K562 (cell line): ENCODE results near the gene AMELY. TPM values are rescaled to one million over a fixed set of nuclear protein-coding genes. Genes with fewer than 3 reads are reported as not detected.

ENCODE experiments used
- ATAC-seq: fragments of 200-7000 bp; cut with Tn5 transposase; 3 replicates; pipeline ENCODE4 v1.9.1; 2020; ENCODE audit warnings: moderate library complexity
- BruUV-seq: library from RNA; stranded (reverse); fragments of 400-500 nt; replicated peaks from 2 replicates; lab custom pipeline; 2021; lab: Mats Ljungman, UMichigan
- CTCF ChIA-PET: fragments of 300-600 bp; formaldehyde crosslinking; extraction: SDS; loops from one replicate; lab custom pipeline; 2021; ENCODE audit warnings: low intra/inter-chr PET ratio; lab: Yijun Ruan, JAX
- POLR2A ChIA-PET: fragments of 300-600, 350-650 bp; sonication (Branson Sonifier 250); formaldehyde crosslinking; extraction: SDS; loops from one replicate; lab custom pipeline; 2021; ENCODE audit warnings: antibody characterized with exemption, inconsistent platforms; lab: Yijun Ruan, JAX
- DNase-seq, 4 experiments: peaks; one replicate each; pipeline versions ENCODE4 v3.0.0 to v3.0.0-alpha.2; 2011 to 2018; ENCODE audit warnings: low spot score in 3 of 4, mixed read lengths in 3 of 4; ENCODE audit errors: extremely low read depth in 1 of 4
- FAIRE-seq: peaks from 2 replicates; lab custom pipeline; 2011; peaks lifted over from hg19 to GRCh38; lab: Jason Lieb, UNC
- H2AFZ ChIP-seq: 2 replicates; pipeline ENCODE4 v1.6.0; 2011; ENCODE audit warnings: low read depth, low read length, control low read depth, inconsistent platforms
- H3K27ac ChIP-seq: fragments of 200-600 bp; 3 replicates; pipeline ENCODE4 v1.8.0; 2011; ENCODE audit warnings: low read depth, mild to moderate bottlenecking, control low read depth, inconsistent platforms, low read length, moderate library complexity, mixed read lengths; ENCODE audit errors: extremely low read depth
- H3K27me3 ChIP-seq, 2 experiments: fragments of 300-600 bp in 1 of 2; 2 replicates in 1 of 2; 3 replicates in 1 of 2; pipeline versions ENCODE4 v1.6.0 to v1.8.0; 2011; ENCODE audit warnings: inconsistent platforms in 2 of 2, low read length in 2 of 2, mild to moderate bottlenecking in 1 of 2, mixed read lengths in 1 of 2, moderate library complexity in 1 of 2; ENCODE audit not compliant: control insufficient read depth in 2 of 2, insufficient read depth in 2 of 2
- H3K36me3 ChIP-seq: fragments of 300-600 bp; 3 replicates; pipeline ENCODE4 v1.8.0; 2011; ENCODE audit warnings: mild to moderate bottlenecking, low read length, inconsistent platforms; ENCODE audit not compliant: control insufficient read depth, insufficient read depth
- H3K4me1 ChIP-seq, 2 experiments: fragments of 200-600 bp in 1 of 2; replicated peaks in 1 of 2; 2 replicates in 1 of 2; 3 replicates in 1 of 2; pipeline versions ENCODE4 v1.5.1 to v1.8.0; 2011; ENCODE audit warnings: inconsistent platforms in 2 of 2, low read length in 2 of 2, mild to moderate bottlenecking in 1 of 2, mixed read lengths in 1 of 2, moderate library complexity in 1 of 2; ENCODE audit not compliant: control insufficient read depth in 2 of 2, insufficient read depth in 2 of 2
- H3K4me2 ChIP-seq: 2 replicates; pipeline ENCODE4 v1.6.1; 2011; ENCODE audit warnings: low read length, control low read depth, inconsistent platforms, mixed read lengths; ENCODE audit not compliant: insufficient read depth
- H3K4me3 ChIP-seq: fragments of 200-600 bp; sonication (generic), shearing (Covaris generic); 2 replicates; pipeline ENCODE4 v1.5.1; 2016; ENCODE audit warnings: control low read depth, inconsistent platforms
- H3K79me2 ChIP-seq: fragments of 200-600 bp; 3 replicates; pipeline ENCODE4 v1.8.0; 2011; ENCODE audit warnings: low read length, inconsistent platforms; ENCODE audit not compliant: control insufficient read depth, insufficient read depth
- H3K9ac ChIP-seq, 2 experiments: 2 replicates each; pipeline versions ENCODE4 v1.6.0 to v1.6.1; 2011; ENCODE audit warnings: low read depth in 2 of 2, low read length in 2 of 2, control low read depth in 1 of 2, inconsistent platforms in 1 of 2, mild to moderate bottlenecking in 1 of 2, mixed read lengths in 1 of 2; ENCODE audit not compliant: insufficient read depth in 1 of 2
- H3K9me1 ChIP-seq: one replicate; pipeline ENCODE4 v1.6.0; 2011; ENCODE audit warnings: inconsistent platforms, mild to moderate bottlenecking, low read length, moderate library complexity; ENCODE audit not compliant: control insufficient read depth, insufficient read depth
- H3K9me3 ChIP-seq: replicated peaks from 2 replicates; pipeline ENCODE4 v1.5.1; 2011; ENCODE audit warnings: low read depth, low read length, inconsistent platforms; ENCODE audit not compliant: control insufficient read depth, insufficient read depth
- H4K20me1 ChIP-seq: replicated peaks from 2 replicates; pipeline ENCODE4 v1.6.1; 2011; ENCODE audit warnings: low read length, inconsistent platforms, mixed read lengths; ENCODE audit not compliant: control insufficient read depth, insufficient read depth
- ATF1 ChIP-seq, 2 experiments: fragments of 450-650 bp in 1 of 2; IDR thresholded peaks; 2 replicates each; pipeline ENCODE4 v1.6.1; 2016; ENCODE audit warnings: missing compliant biosample characterization in 1 of 2, missing genetic modification characterization in 1 of 2
- CCAR2 ChIP-seq: fragments of 200-400 bp; formaldehyde crosslinking; IDR thresholded peaks from 2 replicates; pipeline ENCODE4 v1.6.1; 2017; ENCODE audit warnings: mild to moderate bottlenecking, low read depth, low read length
- E2F8 ChIP-seq: fragments of 450-650 bp; IDR thresholded peaks from 2 replicates; pipeline ENCODE4 v1.7.1; 2018; ENCODE audit warnings: mild to moderate bottlenecking, low read depth; ENCODE audit not compliant: partially characterized antibody
- ELF2 ChIP-seq: fragments of 250-450 bp; sonication (Bioruptor Pico); IDR thresholded peaks from 2 replicates; pipeline ENCODE4 v1.5.0; 2021; ENCODE audit warnings: mild to moderate bottlenecking
- GATAD2B ChIP-seq: fragments of 450-650 bp; IDR thresholded peaks from 2 replicates; pipeline ENCODE4 v1.6.1; 2017; ENCODE audit warnings: mild to moderate bottlenecking, borderline replicate concordance
- HDAC6 ChIP-seq: IDR thresholded peaks from 2 replicates; pipeline ENCODE4 v1.6.1; 2012; ENCODE audit warnings: low read depth, mild to moderate bottlenecking, control low read depth, inconsistent platforms, low read length, moderate library complexity
- KLF1 ChIP-seq: fragments of 450-650 bp; IDR thresholded peaks from 2 replicates; pipeline ENCODE4 v1.6.1; 2016; ENCODE audit warnings: missing genetic modification characterization, missing compliant biosample characterization
- LEF1 ChIP-seq: fragments of 450-650 bp; IDR thresholded peaks from 2 replicates; pipeline ENCODE4 v1.6.1; 2016; ENCODE audit warnings: mild to moderate bottlenecking
- MEF2D ChIP-seq: conservative IDR thresholded peaks from 2 replicates; pipeline ENCODE4 v1.6.1; 2016; ENCODE audit warnings: low read depth, missing genetic modification characterization, missing compliant biosample characterization
- SMARCA5 ChIP-seq: fragments of 450-650 bp; IDR thresholded peaks from 2 replicates; pipeline ENCODE4 v1.6.1; 2016
- SOX6 ChIP-seq: fragments of 450-650 bp; IDR thresholded peaks from 2 replicates; pipeline ENCODE4 v1.6.1; 2014; ENCODE audit warnings: mild to moderate bottlenecking
- SP2 ChIP-seq: IDR thresholded peaks from 2 replicates; pipeline ENCODE4 v1.6.1; 2011; ENCODE audit warnings: mild to moderate bottlenecking, low read depth, low read length, moderate library complexity; ENCODE audit not compliant: poor library complexity, severe bottlenecking; ENCODE audit errors: extremely low read depth
- TSHZ1 ChIP-seq: fragments of 250-450 bp; sonication (Bioruptor Pico); IDR thresholded peaks from 2 replicates; pipeline ENCODE4 v1.4.0; 2020; ENCODE audit warnings: mild to moderate bottlenecking, moderate library complexity
- ZNF121 ChIP-seq: sonication (generic); formaldehyde crosslinking; conservative IDR thresholded peaks from 2 replicates; pipeline ENCODE4 v1.8.0; 2022; ENCODE audit warnings: missing genetic modification reagents
- ZNF133 ChIP-seq: fragments of 250-450 bp; sonication (Bioruptor Pico); IDR thresholded peaks from 2 replicates; pipeline ENCODE4 v1.4.0; 2020; ENCODE audit warnings: mild to moderate bottlenecking
- ZNF239 ChIP-seq: fragments of 250-450 bp; sonication (Bioruptor Pico); IDR thresholded peaks from 2 replicates; pipeline ENCODE4 v1.4.0; 2020; ENCODE audit warnings: mild to moderate bottlenecking
- ZNF445 ChIP-seq: fragments of 250-450 bp; sonication (Bioruptor Pico); IDR thresholded peaks from 2 replicates; pipeline ENCODE4 v1.4.0; 2020; ENCODE audit warnings: low read depth, mild to moderate bottlenecking, moderate library complexity
- WGBS: fragments of 100-300 bp; shearing (Covaris generic); methylation state at CpG from one replicate; pipeline ENCODE4 v1.1.6; 2016; ENCODE audit warnings: low coverage, mixed read lengths; ENCODE audit not compliant: insufficient coverage; ENCODE audit errors: missing lambda C conversion rate; 5-methylcytosine and 5-hydroxymethylcytosine counted together
- in situ Hi-C: fragments of 300-500 bp; cut with MboI; formaldehyde crosslinking; loops from 4 replicates; pipeline ENCODE4 v1.15.0; 2018; ENCODE audit warnings: inconsistent platforms, mixed read lengths
- intact Hi-C: fragments of 100-400 bp; cut with micrococcal nuclease; formaldehyde crosslinking; loops from 2 replicates; pipeline ENCODE4 v1.14.2; 2022
- polyA plus RNA-seq, 8 experiments: library from polyadenylated mRNA; depleted of rRNA in 4 of 8; stranded (reverse) in 5 of 8; unstranded in 3 of 8; fragments of >200 nt; fragmentation: Nextera tagmentation in 2 of 8; fragmentation: Illumina TruSeq in 1 of 8; extraction: Ambion mirVana in 2 of 8; extraction: Trizol in 1 of 8; gene quantifications; 2 replicates each; pipeline versions ENCODE4 v1.2.1 to v1.2.3, GENCODE V29; 2011 to 2014; ENCODE audit warnings: inconsistent platforms in 1 of 8, missing spikeins in 1 of 8
- total RNA-seq, 7 experiments: library from RNA; depleted of rRNA in 6 of 7; stranded (reverse); fragments of >200 nt in 6 of 7; fragmentation: Illumina TruSeq in 2 of 7; extraction: Trizol in 2 of 7; gene quantifications; 2 replicates each; pipeline versions ENCODE4 v1.2.1 to v1.2.3, GENCODE V29; 2011 to 2021; ENCODE audit warnings: low replicate concordance in 1 of 7
- TF ChIP-seq, protein P1 (sequence below): fragments of 200-800 bp; sonication (Bioruptor generic); IDR thresholded peaks from 2 replicates; pipeline ENCODE4 v1.6.1; 2017; ENCODE audit warnings: missing genetic modification characterization, missing compliant biosample characterization

AMELY gene
- total and polyA plus RNA-seq, 9 of the 15 experiments (the other 6 are each of a cell fraction or from before 2014, with no cell fraction given): not detected

DNA sequence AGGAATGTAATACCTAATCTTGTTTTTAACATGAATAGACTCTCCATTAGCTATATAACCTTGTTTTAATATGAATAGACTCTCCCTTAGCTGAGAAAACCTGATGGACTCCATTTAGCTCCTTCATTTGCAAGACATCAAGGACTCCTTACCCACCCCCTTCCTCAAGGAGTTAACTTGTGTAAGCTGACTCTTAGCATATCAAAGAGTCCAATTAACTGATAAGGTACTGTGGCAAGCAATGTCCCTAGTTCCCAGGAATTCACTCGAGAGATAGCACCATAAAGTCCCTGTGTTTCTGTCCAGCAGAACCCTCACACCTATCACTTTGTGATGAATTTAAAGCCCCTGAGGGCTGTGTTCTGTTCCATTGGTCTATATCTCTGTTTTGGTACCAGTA is 16.3 kb downstream of the AMELY start:
- H2AFZ ChIP-seq: no peak overlapping the region
- H3K4me3 ChIP-seq: no peak overlapping the region
- DNase-seq (no peak), FAIRE-seq (no peak), ATAC-seq (no peak)
- ChIA-PET CTCF (no interaction called here), POLR2A (no interaction called here)
- no peak overlapping the region for H3K27ac ChIP-seq
- H3K36me3 ChIP-seq: no peaks in the 10 kb centered on the region
- no peak overlapping the region for H3K9ac ChIP-seq
- WGBS: no CpG with 5 or more reads among the region's 1 CpG
- H3K79me2 ChIP-seq: no peaks in the 10 kb centered on the region
- intact Hi-C loops (no loop called here), in situ Hi-C loops (no loop called here)
- no peaks in the 10 kb centered on the region for H3K9me3 ChIP-seq
- H3K9me1 ChIP-seq: no peaks in the 10 kb centered on the region
- no peaks in the 10 kb centered on the region for H3K4me1 ChIP-seq
- H4K20me1 ChIP-seq: no peaks in the 10 kb centered on the region
- no TSS peak for BruUV-seq
- H3K4me2 ChIP-seq: no peak overlapping the region
- no peaks in the 10 kb centered on the region for H3K27me3 ChIP-seq
- TF ChIP-seq ZNF121 (CRISPR knock-in tag) (no peak), CCAR2 (no peak), TSHZ1 (no peak), ZNF133 (CRISPR knock-in tag) (no peak), ZNF239 (CRISPR knock-in tag) (no peak), MEF2D (tag) (no peak), ELF2 (CRISPR knock-in tag) (no peak), ATF1 (CRISPR knock-in tag; IDR thresholded peaks at IDR 0.05) (no peak), ATF1 (tag; IDR thresholded peaks at IDR 0.05) (no peak), KLF1 (no peak), SP2 (no peak), E2F8 (no peak), LEF1 (no peak), SMARCA5 (no peak), ZNF445 (CRISPR knock-in tag) (no peak), SOX6 (no peak), HDAC6 (no peak), GATAD2B (no peak)
- TF ChIP-seq, protein P1, sequence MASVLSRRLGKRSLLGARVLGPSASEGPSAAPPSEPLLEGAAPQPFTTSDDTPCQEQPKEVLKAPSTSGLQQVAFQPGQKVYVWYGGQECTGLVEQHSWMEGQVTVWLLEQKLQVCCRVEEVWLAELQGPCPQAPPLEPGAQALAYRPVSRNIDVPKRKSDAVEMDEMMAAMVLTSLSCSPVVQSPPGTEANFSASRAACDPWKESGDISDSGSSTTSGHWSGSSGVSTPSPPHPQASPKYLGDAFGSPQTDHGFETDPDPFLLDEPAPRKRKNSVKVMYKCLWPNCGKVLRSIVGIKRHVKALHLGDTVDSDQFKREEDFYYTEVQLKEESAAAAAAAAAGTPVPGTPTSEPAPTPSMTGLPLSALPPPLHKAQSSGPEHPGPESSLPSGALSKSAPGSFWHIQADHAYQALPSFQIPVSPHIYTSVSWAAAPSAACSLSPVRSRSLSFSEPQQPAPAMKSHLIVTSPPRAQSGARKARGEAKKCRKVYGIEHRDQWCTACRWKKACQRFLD (CRISPR knock-in tag): no peak
